HCT116 (cell line): ENCODE data around the gene RELA. TPM values are rescaled to one million over a fixed set of nuclear protein-coding genes. Genes with fewer than 3 reads are reported as not detected.

Experiments used
- ATAC-seq: fragments of 200-7000 bp; cut with Tn5 transposase; 2 replicates; pipeline ENCODE4 v1.9.1; 2020; ENCODE audit warnings: mild to moderate bottlenecking, moderate library complexity
- BruUV-seq: library from RNA; stranded (reverse); fragments of 400-500 nt; replicated peaks from 2 replicates; lab custom pipeline; 2021; lab: Mats Ljungman, UMichigan
- CTCF ChIA-PET: fragments of 300-600 bp; sonication (Branson Sonifier 250); formaldehyde crosslinking; loops from one replicate; lab custom pipeline; 2021; ENCODE audit warnings: antibody characterized with exemption; lab: Charles Lee
- POLR2A ChIA-PET: fragments of 300-600, 350-600 bp; sonication (Branson Sonifier 250); formaldehyde crosslinking; loops from one replicate; lab custom pipeline; 2021; ENCODE audit warnings: antibody characterized with exemption; lab: Charles Lee
- RAD21 ChIA-PET, 2 experiments: fragments of 300-600 bp; sonication (Branson Sonifier 250); formaldehyde crosslinking; loops; one replicate each; lab custom pipeline; 2023; ENCODE audit warnings: low total read pairs in 2 of 2; ENCODE audit not compliant: uncharacterized antibody in 2 of 2, unreplicated experiment in 2 of 2, low non-redundant PET in 1 of 2; lab: Charles Lee
- DNase-seq: peaks from one replicate; pipeline ENCODE4 v3.0.0-alpha.2; 2010; ENCODE audit warnings: low read depth, low spot score
- H2AFZ ChIP-seq: fragments of 200-600 bp; shearing (Covaris generic), sonication (generic); 2 replicates; pipeline ENCODE4 v1.6.1; 2017; ENCODE audit warnings: low read depth, mixed run types, mixed read lengths, antibody characterized with exemption, low read length; ENCODE audit not compliant: poor library complexity, severe bottlenecking
- H3K27ac ChIP-seq: 2 replicates; pipeline ENCODE4 v1.5.1; 2012; ENCODE audit warnings: low read depth, low read length
- H3K27me3 ChIP-seq: fragments of 200-600 bp; sonication (generic); 2 replicates; pipeline ENCODE4 v1.6.1; 2016; ENCODE audit warnings: mixed run types, low read length, mixed read lengths; ENCODE audit not compliant: insufficient read depth
- H3K36me3 ChIP-seq, 2 experiments: fragments of 200-500 bp in 1 of 2; fragments of 200-600 bp in 1 of 2; sonication (Bioruptor generic) in 1 of 2; sonication (generic) in 1 of 2; 2 replicates each; pipeline versions ENCODE4 v1.5.1 to v1.6.1; 2014 to 2016; ENCODE audit warnings: low read length in 2 of 2, inconsistent platforms in 1 of 2, mixed read lengths in 1 of 2, mixed run types in 1 of 2; ENCODE audit not compliant: insufficient read depth in 2 of 2, control insufficient read depth in 1 of 2
- H3K4me1 ChIP-seq, 2 experiments: fragments of 200-600 bp in 1 of 2; sonication (generic) in 1 of 2; 2 replicates each; pipeline versions ENCODE4 v1.5.1 to v1.6.1; 2012 to 2017; ENCODE audit warnings: low read length in 2 of 2, inconsistent platforms in 1 of 2, mild to moderate bottlenecking in 1 of 2, mixed read lengths in 1 of 2, mixed run types in 1 of 2, moderate library complexity in 1 of 2; ENCODE audit not compliant: insufficient read depth in 2 of 2, control insufficient read depth in 1 of 2
- H3K4me2 ChIP-seq: fragments of 200-600 bp; sonication (generic); 2 replicates; pipeline ENCODE4 v1.6.1; 2017; ENCODE audit warnings: mixed run types, low read length, mixed read lengths
- H3K4me3 ChIP-seq, 2 experiments: fragments of 200-600 bp in 1 of 2; sonication (generic) in 1 of 2; replicated peaks in 1 of 2; 2 replicates each; pipeline ENCODE4 v1.5.1; 2011 to 2016; ENCODE audit warnings: low read length in 2 of 2, control low read depth in 1 of 2, low read depth in 1 of 2, mild to moderate bottlenecking in 1 of 2, mixed read lengths in 1 of 2, mixed run types in 1 of 2
- H3K79me2 ChIP-seq: fragments of 200-600 bp; sonication (generic); 2 replicates; pipeline ENCODE4 v1.6.1; 2017; ENCODE audit warnings: mild to moderate bottlenecking, mixed run types, low read length, moderate library complexity, mixed read lengths; ENCODE audit not compliant: insufficient read depth
- H3K9ac ChIP-seq: fragments of 200-600 bp; sonication (generic); 2 replicates; pipeline ENCODE4 v1.6.1; 2016; ENCODE audit warnings: low read length, mixed read lengths
- H3K9me2 ChIP-seq: fragments of 200-600 bp; sonication (generic), shearing (Covaris generic); 2 replicates; pipeline ENCODE4 v1.6.1; 2017; ENCODE audit warnings: mixed run types, mild to moderate bottlenecking, moderate library complexity; ENCODE audit not compliant: insufficient read depth
- H3K9me3 ChIP-seq, 2 experiments: fragments of 200-500 bp in 1 of 2; fragments of 200-600 bp in 1 of 2; sonication (Bioruptor generic) in 1 of 2; sonication (generic) in 1 of 2; 2 replicates each; pipeline ENCODE4 v1.6.1; 2014 to 2017; ENCODE audit warnings: low read length in 2 of 2, mixed read lengths in 2 of 2, inconsistent platforms in 1 of 2, low read depth in 1 of 2, mild to moderate bottlenecking in 1 of 2, mixed run types in 1 of 2, moderate library complexity in 1 of 2; ENCODE audit not compliant: control insufficient read depth in 1 of 2, insufficient read depth in 1 of 2
- H4K20me1 ChIP-seq: fragments of 200-600 bp; sonication (generic), shearing (Covaris generic); 2 replicates; pipeline ENCODE4 v1.6.1; 2017; ENCODE audit warnings: mixed run types, mild to moderate bottlenecking, moderate library complexity; ENCODE audit not compliant: insufficient read depth
- CBX3 ChIP-seq: IDR thresholded peaks from 2 replicates; pipeline ENCODE4 v1.6.1; 2012; ENCODE audit warnings: low read depth
- CEBPB ChIP-seq: IDR thresholded peaks from 2 replicates; pipeline ENCODE4 v1.6.1; 2012; ENCODE audit warnings: low read depth
- CTCF ChIP-seq, 3 experiments: fragments of 200-600 bp in 1 of 3; sonication (generic) in 1 of 3; IDR thresholded peaks in 2 of 3; conservative IDR thresholded peaks in 1 of 3; 2 replicates each; pipeline ENCODE4 v1.5.1; 2012 to 2017; ENCODE audit warnings: low read depth in 2 of 3, low read length in 2 of 3, antibody characterized with exemption in 1 of 3, borderline replicate concordance in 1 of 3, control low read depth in 1 of 3, mild to moderate bottlenecking in 1 of 3, mixed read lengths in 1 of 3, mixed run types in 1 of 3, moderate library complexity in 1 of 3; ENCODE audit not compliant: insufficient read depth in 1 of 3
- EGR1 ChIP-seq: IDR thresholded peaks from 2 replicates; pipeline ENCODE4 v1.6.1; 2012; ENCODE audit warnings: low read depth
- ELF1 ChIP-seq: IDR thresholded peaks from 2 replicates; pipeline ENCODE4 v1.6.1; 2012; ENCODE audit warnings: low read depth, borderline replicate concordance
- EZH2 ChIP-seq: fragments of 200-600 bp; sonication (generic); IDR thresholded peaks from 2 replicates; pipeline ENCODE4 v1.6.1; 2017; ENCODE audit warnings: antibody characterized with exemption, mixed run types
- FOSL1 ChIP-seq: IDR thresholded peaks from 2 replicates; pipeline ENCODE4 v1.6.1; 2012; ENCODE audit warnings: low read depth
- JUND ChIP-seq: IDR thresholded peaks from 2 replicates; pipeline ENCODE4 v1.6.1; 2012
- POLR2A ChIP-seq: IDR thresholded peaks from 2 replicates; pipeline ENCODE4 v1.7.0; 2011; ENCODE audit warnings: borderline replicate concordance; ENCODE audit not compliant: insufficient read depth, insufficient read length; ENCODE audit errors: extremely low read depth
- POLR2AphosphoS5 ChIP-seq: IDR thresholded peaks from 2 replicates; pipeline ENCODE4 v1.6.1; 2011; ENCODE audit warnings: mild to moderate bottlenecking, low read depth, low read length, moderate library complexity
- RAD21 ChIP-seq: IDR thresholded peaks from 2 replicates; pipeline ENCODE4 v1.6.1; 2012; ENCODE audit warnings: low read depth, mild to moderate bottlenecking
- YY1 ChIP-seq: IDR thresholded peaks from 2 replicates; pipeline ENCODE4 v1.6.1; 2011; ENCODE audit warnings: low read length, low read depth, moderate library complexity, mild to moderate bottlenecking; ENCODE audit not compliant: insufficient replicate concordance; ENCODE audit errors: extremely low read depth
- intact Hi-C: fragments of 100-400 bp; cut with micrococcal nuclease; formaldehyde crosslinking; loops from 2 replicates; pipeline ENCODE4 v1.10.0; 2022
- total RNA-seq: library from RNA; stranded (reverse); gene quantifications from one replicate; pipeline ENCODE4 v1.2.1, GENCODE V29; 2021; ENCODE audit not compliant: unreplicated experiment
- TF ChIP-seq, protein P1 (sequence below): IDR thresholded peaks from 2 replicates; pipeline ENCODE4 v1.6.1; 2012
- TF ChIP-seq, protein P2 (sequence below): IDR thresholded peaks from 2 replicates; pipeline ENCODE4 v1.6.1; 2012; ENCODE audit warnings: low read depth

The RELA gene
- total RNA-seq, 1 experiment from 2014 or later: 78.5 TPM

GRCh38 chr11:65662247-65662798 lies 393 bp downstream of the RELA start:
- Histone ChIP-seq H3K9me3 (no peaks in the 10 kb centered on the region), H3K27ac (peak overlapping the region; percentile 95), H3K4me1 (peaks cover 17 to 24% of the 10 kb centered on the region in 2 experiments), H3K9ac (peak overlapping the region; percentile 95), H3K79me2 (peaks cover 46% of the 10 kb centered on the region), H3K4me3 (peak overlapping the region; percentile 86 to 100), H4K20me1 (no peaks in the 10 kb centered on the region), H3K9me2 (no peaks in the 10 kb centered on the region), H3K36me3 (peaks cover 28 to 39% of the 10 kb centered on the region in 2 experiments), H2AFZ (no peak overlapping the region), H3K4me2 (peak overlapping the region; percentile 88), H3K27me3 (no peaks in the 10 kb centered on the region)
- POLR2A ChIA-PET: interaction anchor here (0.9 to 3.1 kb wide), 4 partner anchors 9 to 47 kb away, joined by 3 to 24 read pairs (median 4); partner anchors contain the start of gene PCNX3
- TF ChIP-seq, protein P1, sequence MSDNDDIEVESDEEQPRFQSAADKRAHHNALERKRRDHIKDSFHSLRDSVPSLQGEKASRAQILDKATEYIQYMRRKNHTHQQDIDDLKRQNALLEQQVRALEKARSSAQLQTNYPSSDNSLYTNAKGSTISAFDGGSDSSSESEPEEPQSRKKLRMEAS: no peak
- TF ChIP-seq EZH2 (no peak), FOSL1 (no peak)
- RAD21 ChIA-PET: no interaction called here
- intact Hi-C loops: no loop called here
- BruUV-seq: TSS peak; percentile 62
- ATAC-seq: peak; percentile 54
- DNase-seq: no peak
- CTCF ChIA-PET: interaction anchor here (0.5 to 1.4 kb wide), 6 partner anchors 44 to 198 kb away, joined by 3 to 4 read pairs (median 4); partner anchors contain the start of genes KAT5 and MUS81

DNA sequence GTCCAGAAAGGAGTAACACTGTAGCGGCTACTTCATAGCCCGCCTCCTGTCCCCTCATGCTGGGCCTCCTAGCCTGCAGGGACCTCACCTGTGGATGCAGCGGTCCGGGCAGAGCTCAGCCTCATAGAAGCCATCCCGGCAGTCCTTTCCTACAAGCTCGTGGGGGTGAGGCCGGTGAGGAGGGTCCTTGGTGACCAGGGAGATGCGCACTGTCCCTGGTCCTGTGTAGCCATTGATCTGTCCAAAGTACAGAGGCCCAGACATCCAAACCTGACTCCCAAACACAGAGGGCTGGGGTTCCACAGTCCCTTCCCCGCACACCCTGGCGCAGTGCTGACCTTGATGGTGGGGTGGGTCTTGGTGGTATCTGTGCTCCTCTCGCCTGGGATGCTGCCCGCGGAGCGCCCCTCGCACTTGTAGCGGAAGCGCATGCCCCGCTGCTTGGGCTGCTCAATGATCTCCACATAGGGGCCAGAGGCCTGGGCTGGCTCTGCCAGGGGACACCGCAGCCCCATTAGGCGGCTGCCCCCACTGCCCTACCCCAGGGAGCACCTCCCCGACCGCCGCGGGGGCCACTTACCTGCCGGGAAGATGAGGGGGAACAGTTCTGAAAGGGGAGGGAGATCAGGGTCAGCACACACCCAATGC lies 993 bp downstream of the RELA start:
- Histone ChIP-seq H3K9me2 (no peaks in the 10 kb centered on the region), H3K27ac (peak overlapping the region; percentile 95), H2AFZ (no peak overlapping the region), H3K4me3 (peak overlapping the region; percentile 86 to 100), H4K20me1 (no peaks in the 10 kb centered on the region), H3K27me3 (no peaks in the 10 kb centered on the region), H3K36me3 (peaks cover 28 to 45% of the 10 kb centered on the region in 2 experiments), H3K79me2 (peaks cover 46% of the 10 kb centered on the region), H3K9ac (peak overlapping the region; percentile 95), H3K4me1 (peaks cover 17 to 24% of the 10 kb centered on the region in 2 experiments), H3K9me3 (no peaks in the 10 kb centered on the region), H3K4me2 (peak overlapping the region; percentile 88)
- no peak for ATAC-seq
- CTCF ChIA-PET: no interaction called here
- RAD21 ChIA-PET: no interaction called here
- POLR2A ChIA-PET: interaction anchor here (3.1 kb wide), 1 partner anchor 9 kb away, joined by 24 read pairs; no protein-coding TSS in a partner anchor
- intact Hi-C loops: no loop called here
- DNase-seq: no peak
- BruUV-seq: no TSS peak
- TF ChIP-seq RAD21 (no peak), POLR2A (no peak), CEBPB (no peak), JUND (no peak), EGR1 (no peak), POLR2AphosphoS5 (no peak), ELF1 (no peak), CBX3 (no peak), YY1 (no peak), FOSL1 (no peak), CTCF (IDR thresholded peaks at IDR 0.05 in 2 of 3, conservative IDR thresholded peaks at IDR 0.05 in 1 of 3; ENCODE audit: borderline replicate concordance in 1 of 3, insufficient read depth in 1 of 3, low read depth in 2 of 3, low read length in 2 of 3) (no peak)
- TF ChIP-seq, protein P2, sequence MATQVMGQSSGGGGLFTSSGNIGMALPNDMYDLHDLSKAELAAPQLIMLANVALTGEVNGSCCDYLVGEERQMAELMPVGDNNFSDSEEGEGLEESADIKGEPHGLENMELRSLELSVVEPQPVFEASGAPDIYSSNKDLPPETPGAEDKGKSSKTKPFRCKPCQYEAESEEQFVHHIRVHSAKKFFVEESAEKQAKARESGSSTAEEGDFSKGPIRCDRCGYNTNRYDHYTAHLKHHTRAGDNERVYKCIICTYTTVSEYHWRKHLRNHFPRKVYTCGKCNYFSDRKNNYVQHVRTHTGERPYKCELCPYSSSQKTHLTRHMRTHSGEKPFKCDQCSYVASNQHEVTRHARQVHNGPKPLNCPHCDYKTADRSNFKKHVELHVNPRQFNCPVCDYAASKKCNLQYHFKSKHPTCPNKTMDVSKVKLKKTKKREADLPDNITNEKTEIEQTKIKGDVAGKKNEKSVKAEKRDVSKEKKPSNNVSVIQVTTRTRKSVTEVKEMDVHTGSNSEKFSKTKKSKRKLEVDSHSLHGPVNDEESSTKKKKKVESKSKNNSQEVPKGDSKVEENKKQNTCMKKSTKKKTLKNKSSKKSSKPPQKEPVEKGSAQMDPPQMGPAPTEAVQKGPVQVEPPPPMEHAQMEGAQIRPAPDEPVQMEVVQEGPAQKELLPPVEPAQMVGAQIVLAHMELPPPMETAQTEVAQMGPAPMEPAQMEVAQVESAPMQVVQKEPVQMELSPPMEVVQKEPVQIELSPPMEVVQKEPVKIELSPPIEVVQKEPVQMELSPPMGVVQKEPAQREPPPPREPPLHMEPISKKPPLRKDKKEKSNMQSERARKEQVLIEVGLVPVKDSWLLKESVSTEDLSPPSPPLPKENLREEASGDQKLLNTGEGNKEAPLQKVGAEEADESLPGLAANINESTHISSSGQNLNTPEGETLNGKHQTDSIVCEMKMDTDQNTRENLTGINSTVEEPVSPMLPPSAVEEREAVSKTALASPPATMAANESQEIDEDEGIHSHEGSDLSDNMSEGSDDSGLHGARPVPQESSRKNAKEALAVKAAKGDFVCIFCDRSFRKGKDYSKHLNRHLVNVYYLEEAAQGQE: no peak
